HG03103 (cell line): ENCODE measurements around the gene NRXN2.

Experiments used
- ATAC-seq: cut with Tn5 transposase; IDR thresholded peaks from one replicate; pipeline ENCODE4 v1.9.1; 2021; ENCODE audit warnings: low read depth; ENCODE audit not compliant: unreplicated experiment

The NRXN2 gene

GRCh38 chr11:64745521-64746328 lies 22.7 kb upstream of the NRXN2 start:
- ATAC-seq: no peak

- ATAC-seq: no peak
Observed at GRCh38 chr11:64745189-64745520, 22.2 kb upstream of the NRXN2 start.

GRCh38 chr11:64744544-64745188 lies 21.7 kb upstream of the NRXN2 start:
- no peak for ATAC-seq

GRCh38 chr11:64743591-64744543 lies 20.9 kb upstream of the NRXN2 start, which contains the start of gene RASGRP2:
RASGRP2 (minus strand) TSS chr11:64744142; CDS start chr11:64742866, 1,276 bp downstream.
- ATAC-seq: no peak

GRCh38 chr11:64742889-64743590 lies 20.0 kb upstream of the NRXN2 start:
- no peak for ATAC-seq

DNA sequence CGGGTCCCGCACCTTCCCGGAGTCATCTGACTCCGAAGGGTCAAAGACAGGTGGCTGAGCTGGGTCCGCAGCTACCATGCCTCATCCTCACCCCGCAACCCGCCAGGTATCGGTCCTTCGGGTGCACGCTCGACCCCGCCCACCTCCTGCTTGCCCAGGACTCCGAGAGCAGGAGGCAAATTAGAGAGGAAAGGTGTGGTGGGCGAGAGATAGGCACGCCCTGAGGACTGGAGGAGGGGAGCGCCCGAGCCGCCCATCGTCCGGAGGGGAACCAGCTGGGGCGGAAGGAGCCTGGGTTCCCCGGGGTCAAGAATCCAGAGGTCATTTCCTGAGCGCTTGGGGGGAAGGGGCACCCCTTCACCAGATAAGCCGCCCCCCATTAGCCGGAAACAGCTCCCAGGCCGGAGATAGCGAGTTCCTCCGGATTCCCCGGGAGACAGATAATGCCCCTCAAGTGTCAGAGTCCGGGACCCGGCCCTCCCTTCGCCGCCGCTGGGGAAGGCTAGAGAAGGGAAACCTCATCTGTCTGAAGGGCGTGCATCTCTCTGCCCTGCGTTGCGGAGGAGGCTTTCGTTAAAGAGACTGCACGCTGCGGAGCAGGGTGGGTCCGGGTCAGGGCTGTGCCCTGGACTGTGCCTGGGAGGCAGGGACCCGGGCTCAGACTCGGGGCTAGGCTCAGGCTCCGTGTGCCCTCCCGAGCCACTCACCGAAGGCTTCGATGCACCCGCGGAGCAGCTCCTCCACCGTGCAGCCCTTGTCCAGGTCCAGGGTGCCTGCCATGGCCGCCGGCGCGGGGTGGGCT lies 19.3 kb upstream of the NRXN2 start:
- ATAC-seq: no peak

GRCh38 chr11:64741375-64742086 lies 18.5 kb upstream of the NRXN2 start:
- no peak for ATAC-seq

- ATAC-seq: no peak
Observed at GRCh38 chr11:64739871-64740270, 16.9 kb upstream of the NRXN2 start.

GRCh38 chr11:64736654-64737053 lies 13.7 kb upstream of the NRXN2 start:
- ATAC-seq: no peak

DNA sequence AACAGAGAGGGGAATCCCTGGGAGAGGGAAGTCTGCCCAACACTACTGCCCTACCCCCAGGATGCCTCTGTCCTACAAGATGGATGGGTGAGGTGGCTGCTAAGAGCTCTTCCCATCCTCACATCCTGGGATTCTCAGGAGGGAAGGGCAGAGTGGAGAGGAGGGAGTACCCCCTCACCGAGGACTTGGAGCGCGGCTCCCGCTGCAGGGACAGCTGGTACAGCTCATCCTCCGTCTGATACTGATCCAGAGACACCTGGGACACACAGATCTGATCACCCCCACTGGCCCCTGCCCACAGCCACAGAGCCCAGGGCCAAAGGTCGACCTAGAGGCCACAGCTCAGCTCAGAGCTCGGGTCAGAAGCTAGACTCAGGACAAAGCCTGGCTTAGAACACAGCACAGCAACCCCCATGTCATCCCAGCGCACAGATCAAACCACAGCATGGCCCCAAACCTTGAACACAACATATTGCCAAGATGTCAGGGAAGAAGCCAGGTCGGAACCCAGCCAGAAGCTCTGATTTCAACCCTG lies 12.8 kb upstream of the NRXN2 start:
- no peak for ATAC-seq

DNA sequence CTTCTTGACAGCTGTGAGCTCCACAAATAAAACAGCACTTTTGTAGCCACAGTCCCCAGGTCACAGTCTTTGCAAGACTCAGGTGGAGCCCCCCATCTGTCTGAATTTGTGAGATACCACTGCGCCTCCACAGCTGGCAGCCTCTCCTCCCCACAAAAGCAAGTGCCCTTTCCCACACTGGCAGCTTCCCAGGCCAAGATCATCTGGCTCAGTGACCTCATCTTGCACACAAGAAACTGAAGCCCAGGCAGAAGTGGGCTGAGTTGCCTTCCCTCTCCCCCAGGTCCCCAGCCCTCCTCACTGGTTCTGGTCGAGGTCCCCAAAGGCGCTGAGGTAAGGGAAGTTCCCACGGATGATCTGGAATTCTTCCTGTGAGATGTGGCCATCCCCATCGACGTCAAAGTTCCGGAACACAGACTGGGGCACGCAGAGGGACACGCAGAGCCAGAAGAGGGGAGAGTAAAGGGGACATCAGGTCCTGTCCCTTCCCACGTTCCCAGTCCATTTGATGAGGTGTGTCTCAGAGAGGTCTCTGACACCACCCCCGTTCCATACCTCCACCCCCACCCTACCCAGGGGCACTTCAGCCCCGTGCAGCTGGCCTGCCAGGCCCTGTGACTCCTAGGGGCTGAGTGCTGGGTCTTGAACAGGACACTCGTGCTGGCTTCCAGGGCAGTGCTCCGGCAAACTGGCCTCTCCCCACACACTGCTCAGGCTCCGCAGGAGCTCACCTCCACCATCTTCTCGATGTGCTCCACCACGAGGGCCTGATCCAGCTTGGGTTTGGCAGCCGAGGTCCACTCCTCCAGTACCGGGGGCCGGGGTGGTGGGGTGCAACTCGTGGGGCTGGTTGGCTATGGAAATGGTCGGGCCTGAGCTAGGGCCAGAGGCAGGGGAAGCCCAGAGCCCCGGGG lies 12.1 kb upstream of the NRXN2 start:
- no peak for ATAC-seq

DNA sequence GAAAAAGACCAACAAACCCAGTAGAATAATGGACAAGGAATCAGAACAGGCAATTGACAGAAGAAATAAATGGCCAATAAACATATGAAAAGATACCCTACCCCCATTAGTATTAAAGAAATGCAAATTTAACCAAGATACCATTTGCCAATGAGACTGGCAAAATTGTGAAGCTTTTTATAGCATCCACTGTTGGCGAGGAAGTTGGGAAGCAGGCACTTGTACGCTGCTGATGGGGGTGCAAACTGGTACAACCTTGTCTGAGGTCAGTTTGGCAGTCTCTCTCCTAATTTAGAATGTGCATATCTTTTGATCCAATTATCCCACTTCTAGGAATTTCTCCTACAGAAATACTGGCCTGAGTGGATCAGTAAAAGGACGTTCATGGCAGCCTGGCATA lies 8.6 kb upstream of the NRXN2 start:
- ATAC-seq: no peak

GRCh38 chr11:64729851-64730382 lies 6.9 kb upstream of the NRXN2 start:
- ATAC-seq: no peak

- no peak for ATAC-seq
Observed at GRCh38 chr11:64728757-64729365, 5.9 kb upstream of the NRXN2 start.

DNA sequence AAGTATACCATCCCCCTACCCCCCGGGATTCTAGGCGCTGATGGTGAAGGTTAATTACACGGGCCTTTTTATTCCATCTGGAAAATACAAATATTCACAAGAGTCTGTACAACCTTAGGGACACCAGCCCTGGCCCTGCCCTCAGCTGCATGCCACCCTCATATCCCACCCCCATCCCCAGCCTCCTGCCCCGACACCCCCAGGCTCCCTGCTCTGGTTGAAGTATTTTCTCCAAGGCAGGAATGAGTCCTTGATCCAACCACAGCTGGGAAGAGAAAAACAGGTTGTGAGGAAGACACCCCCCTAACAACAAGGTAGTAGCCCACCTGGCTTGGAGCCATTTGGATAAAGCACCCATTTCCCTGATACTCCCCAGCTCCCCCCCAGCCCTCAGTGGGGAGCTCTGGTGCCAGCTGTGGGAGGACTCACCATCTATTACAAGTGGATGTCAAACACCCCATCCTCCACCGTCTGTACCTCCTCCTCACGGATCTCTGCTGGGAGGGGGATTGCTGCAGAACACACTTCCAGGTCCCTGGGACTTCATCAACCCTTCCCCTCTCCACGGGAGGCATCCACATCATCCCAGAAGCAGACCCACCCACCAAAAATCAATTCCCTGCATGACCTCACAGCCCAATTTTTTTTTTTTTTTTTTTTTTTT lies 4.0 kb upstream of the NRXN2 start:
- no peak for ATAC-seq

DNA sequence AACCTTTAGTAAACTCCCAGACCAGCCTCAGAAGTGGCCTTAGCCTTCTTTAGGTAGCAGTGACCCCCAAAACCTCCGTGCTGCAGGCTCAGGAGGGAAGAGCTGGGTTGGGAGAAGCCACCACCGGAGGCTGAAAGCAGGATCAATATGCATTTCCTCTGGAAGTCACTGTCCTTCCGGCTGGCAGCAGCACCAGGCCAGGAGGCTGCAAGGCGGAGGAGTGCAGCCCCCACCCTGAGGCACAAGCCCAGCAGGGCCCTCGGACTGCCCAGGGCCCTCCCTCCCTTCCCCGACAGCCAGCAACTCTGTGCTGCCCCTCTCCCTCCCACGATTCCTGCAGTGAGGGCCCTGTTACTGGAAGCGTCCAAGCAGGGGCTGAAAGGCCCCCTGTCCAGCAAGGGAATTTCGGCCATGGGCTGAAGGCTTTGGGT lies 3.2 kb upstream of the NRXN2 start:
- ATAC-seq: no peak
